Measurements from ENCODE around the gene CACNA1D. TPM values are rescaled to one million over a fixed set of nuclear protein-coding genes. Genes with fewer than 3 reads are reported as not detected.

CACNA1D gene
- total and polyA plus RNA-seq, 8 donors: 0.31 to 36.5 (median 12.5) TPM

- Histone ChIP-seq H3K4me1 (peaks cover 0 to under 1% (median 0%) of the 10 kb centered on the region in 4 donors), H3K4me3 (no peak overlapping the region), H3K9me3 (no peaks in the 10 kb centered on the region), H3K36me3 (no peaks in the 10 kb centered on the region), H3K27me3 (peaks cover 0 to 4% (median 0%) of the 10 kb centered on the region in 3 donors), H3K27ac (no peak overlapping the region)
- TF ChIP-seq POLR2A (IDR thresholded peaks at IDR 0.05) (no peak), EP300 (IDR thresholded peaks at IDR 0.05) (no peak), CTCF (IDR thresholded peaks at IDR 0.05) (no peak), POLR2AphosphoS5 (IDR thresholded peaks at IDR 0.05) (no peak)
- DNase-seq: no peak
- intact Hi-C loops (cut with DNase I; ENCODE audit: low total_unique reads): no loop called here
- WGBS, 5 donors: 69 to 90% (median 77%) methylated on average over 7 to 8 of the region's 8 CpGs
These were observed 180.2 kb downstream of the CACNA1D start for GRCh38 chr3:53674582-53674981.

GRCh38 chr3:53675022-53675697 is 180.7 kb downstream of the CACNA1D start:
- 84 to 88% (median 84%) methylated on average over 13 to 15 of the region's 15 CpGs for WGBS, 5 donors
- Histone ChIP-seq H3K36me3 (no peaks in the 10 kb centered on the region), H3K4me3 (no peak overlapping the region), H3K9me3 (no peaks in the 10 kb centered on the region), H3K4me1 (peaks cover 0 to 6% (median 2%) of the 10 kb centered on the region in 4 donors), H3K27ac (no peak overlapping the region), H3K27me3 (peaks cover 0 to 4% (median 0%) of the 10 kb centered on the region in 3 donors)
- intact Hi-C loops (cut with DNase I; ENCODE audit: low total_unique reads): no loop called here
- TF ChIP-seq POLR2AphosphoS5 (IDR thresholded peaks at IDR 0.05): no peak
- TF ChIP-seq EP300 (IDR thresholded peaks at IDR 0.05): no peak
- TF ChIP-seq CTCF (IDR thresholded peaks at IDR 0.05): no peak
- TF ChIP-seq POLR2A (IDR thresholded peaks at IDR 0.05): no peak
- DNase-seq: no peak

GRCh38 chr3:53675942-53676341 is 181.5 kb downstream of the CACNA1D start:
- Histone ChIP-seq H3K4me3 (no peak overlapping the region), H3K36me3 (no peaks in the 10 kb centered on the region), H3K9me3 (no peaks in the 10 kb centered on the region), H3K4me1 (peaks cover 0 to 11% (median 3%) of the 10 kb centered on the region in 4 donors), H3K27ac (no peak overlapping the region), H3K27me3 (peaks cover 0 to 4% (median 0%) of the 10 kb centered on the region in 3 donors)
- WGBS, 5 donors: 85 to 93% (median 89%) methylated on average over 10 to 11 of the region's 11 CpGs
- TF ChIP-seq CTCF (IDR thresholded peaks at IDR 0.05): no peak
- no peak for TF ChIP-seq POLR2AphosphoS5 (IDR thresholded peaks at IDR 0.05)
- TF ChIP-seq POLR2A (IDR thresholded peaks at IDR 0.05): no peak
- DNase-seq: no peak
- intact Hi-C loops (cut with DNase I; ENCODE audit: low total_unique reads): no loop called here

GRCh38 chr3:53677413-53677812 is 183.0 kb downstream of the CACNA1D start:
- Histone ChIP-seq H3K4me3 (no peak overlapping the region), H3K4me1 (peaks cover 0 to 11% (median 3%) of the 10 kb centered on the region in 4 donors), H3K9me3 (no peaks in the 10 kb centered on the region), H3K36me3 (no peaks in the 10 kb centered on the region), H3K27ac (no peak overlapping the region), H3K27me3 (peaks cover 0 to 4% (median 0%) of the 10 kb centered on the region in 3 donors)
- WGBS, 5 donors: 33 to 53% (median 50%) methylated on average over 4 of the region's 4 CpGs
- DNase-seq: peak in 1 of 2 donors; percentile 47
- intact Hi-C loops (cut with DNase I; ENCODE audit: low total_unique reads): no loop called here
- TF ChIP-seq EP300 (IDR thresholded peaks at IDR 0.05) (no peak), CTCF (IDR thresholded peaks at IDR 0.05) (peak in 1 of 7 experiments; percentile 24), POLR2A (IDR thresholded peaks at IDR 0.05) (no peak), POLR2AphosphoS5 (IDR thresholded peaks at IDR 0.05) (no peak)
